Astrocyte (in vitro differentiated cells and primary cell): ENCODE results near the gene SNAI1.
"Not testable (repeated sequence)": the region's sequence is repeated elsewhere in the genome, so short reads cannot be mapped to it uniquely, and the experiment has no call there.

ENCODE experiments used
- EZH2 ChIP-seq: IDR thresholded peaks from 2 replicates; pipeline ENCODE4 v1.6.1; 2012; ENCODE audit warnings: mild to moderate bottlenecking, low read length, inconsistent platforms; ENCODE audit not compliant: insufficient read depth
- TF ChIP-seq, protein P1 (sequence below): IDR thresholded peaks from 2 replicates; pipeline ENCODE4 v1.5.1; 2011; ENCODE audit warnings: low read depth, mild to moderate bottlenecking, inconsistent platforms, low read length, moderate library complexity; ENCODE audit not compliant: insufficient read depth

GRCh38 chr20:50000548-50001222, 17.9 kb downstream of the SNAI1 start:
- not testable (repeated sequence) for TF ChIP-seq EZH2
- TF ChIP-seq, protein P1, sequence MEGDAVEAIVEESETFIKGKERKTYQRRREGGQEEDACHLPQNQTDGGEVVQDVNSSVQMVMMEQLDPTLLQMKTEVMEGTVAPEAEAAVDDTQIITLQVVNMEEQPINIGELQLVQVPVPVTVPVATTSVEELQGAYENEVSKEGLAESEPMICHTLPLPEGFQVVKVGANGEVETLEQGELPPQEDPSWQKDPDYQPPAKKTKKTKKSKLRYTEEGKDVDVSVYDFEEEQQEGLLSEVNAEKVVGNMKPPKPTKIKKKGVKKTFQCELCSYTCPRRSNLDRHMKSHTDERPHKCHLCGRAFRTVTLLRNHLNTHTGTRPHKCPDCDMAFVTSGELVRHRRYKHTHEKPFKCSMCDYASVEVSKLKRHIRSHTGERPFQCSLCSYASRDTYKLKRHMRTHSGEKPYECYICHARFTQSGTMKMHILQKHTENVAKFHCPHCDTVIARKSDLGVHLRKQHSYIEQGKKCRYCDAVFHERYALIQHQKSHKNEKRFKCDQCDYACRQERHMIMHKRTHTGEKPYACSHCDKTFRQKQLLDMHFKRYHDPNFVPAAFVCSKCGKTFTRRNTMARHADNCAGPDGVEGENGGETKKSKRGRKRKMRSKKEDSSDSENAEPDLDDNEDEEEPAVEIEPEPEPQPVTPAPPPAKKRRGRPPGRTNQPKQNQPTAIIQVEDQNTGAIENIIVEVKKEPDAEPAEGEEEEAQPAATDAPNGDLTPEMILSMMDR = not testable (repeated sequence)
